Suppressor macrophage treated with lipopolysaccharide for 4 hours (primary cell): ENCODE data around the gene RBL1.
"Not testable (repeated sequence)": the region's sequence is repeated elsewhere in the genome, so short reads cannot be mapped to it uniquely, and the experiment has no call there.

Source experiments
- DNase-seq: peaks from one replicate; pipeline ENCODE4 v3.0.0-alpha.2; 2020

The RBL1 gene, protein sequence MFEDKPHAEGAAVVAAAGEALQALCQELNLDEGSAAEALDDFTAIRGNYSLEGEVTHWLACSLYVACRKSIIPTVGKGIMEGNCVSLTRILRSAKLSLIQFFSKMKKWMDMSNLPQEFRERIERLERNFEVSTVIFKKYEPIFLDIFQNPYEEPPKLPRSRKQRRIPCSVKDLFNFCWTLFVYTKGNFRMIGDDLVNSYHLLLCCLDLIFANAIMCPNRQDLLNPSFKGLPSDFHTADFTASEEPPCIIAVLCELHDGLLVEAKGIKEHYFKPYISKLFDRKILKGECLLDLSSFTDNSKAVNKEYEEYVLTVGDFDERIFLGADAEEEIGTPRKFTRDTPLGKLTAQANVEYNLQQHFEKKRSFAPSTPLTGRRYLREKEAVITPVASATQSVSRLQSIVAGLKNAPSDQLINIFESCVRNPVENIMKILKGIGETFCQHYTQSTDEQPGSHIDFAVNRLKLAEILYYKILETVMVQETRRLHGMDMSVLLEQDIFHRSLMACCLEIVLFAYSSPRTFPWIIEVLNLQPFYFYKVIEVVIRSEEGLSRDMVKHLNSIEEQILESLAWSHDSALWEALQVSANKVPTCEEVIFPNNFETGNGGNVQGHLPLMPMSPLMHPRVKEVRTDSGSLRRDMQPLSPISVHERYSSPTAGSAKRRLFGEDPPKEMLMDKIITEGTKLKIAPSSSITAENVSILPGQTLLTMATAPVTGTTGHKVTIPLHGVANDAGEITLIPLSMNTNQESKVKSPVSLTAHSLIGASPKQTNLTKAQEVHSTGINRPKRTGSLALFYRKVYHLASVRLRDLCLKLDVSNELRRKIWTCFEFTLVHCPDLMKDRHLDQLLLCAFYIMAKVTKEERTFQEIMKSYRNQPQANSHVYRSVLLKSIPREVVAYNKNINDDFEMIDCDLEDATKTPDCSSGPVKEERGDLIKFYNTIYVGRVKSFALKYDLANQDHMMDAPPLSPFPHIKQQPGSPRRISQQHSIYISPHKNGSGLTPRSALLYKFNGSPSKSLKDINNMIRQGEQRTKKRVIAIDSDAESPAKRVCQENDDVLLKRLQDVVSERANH

GRCh38 chr20:37095599-37096414 lies at the start of gene RBL1:
Gene RBL1, minus strand, starts transcription at chr20:37095997. Its CDS starts 69 bp downstream, at chr20:37095928.
- DNase-seq, result peak; percentile 79

DNA sequence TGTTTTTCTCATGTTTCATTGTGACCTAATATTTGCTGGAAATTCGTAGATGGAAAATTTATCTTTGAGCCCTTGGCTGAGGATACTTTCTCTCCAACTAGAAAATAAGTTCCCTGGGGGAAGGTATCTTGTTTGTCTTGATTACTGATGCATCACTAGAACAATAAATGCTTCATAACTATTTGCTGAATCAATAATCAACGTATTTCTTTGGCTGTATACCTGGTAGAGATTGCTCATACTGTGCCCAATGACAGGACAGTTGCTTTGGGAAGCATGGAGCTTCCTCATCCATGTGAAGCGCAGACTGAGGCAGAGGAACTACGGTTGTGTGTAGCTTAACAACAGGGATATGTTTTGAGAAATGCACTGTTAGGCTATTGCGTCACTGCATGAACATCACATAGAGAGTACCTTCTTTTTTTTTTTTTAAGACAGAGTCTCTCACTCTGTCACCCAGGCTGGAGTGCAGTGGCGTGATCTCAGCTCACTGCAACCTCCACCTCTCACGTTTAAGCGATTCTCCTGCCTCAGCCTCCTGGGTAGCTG lies 49.1 kb upstream of the RBL1 start:
- DNase-seq, result peak; percentile 20

- DNase-seq, result no peak
These were observed 46.9 kb upstream of the RBL1 start for GRCh38 chr20:37142708-37143107.

DNA sequence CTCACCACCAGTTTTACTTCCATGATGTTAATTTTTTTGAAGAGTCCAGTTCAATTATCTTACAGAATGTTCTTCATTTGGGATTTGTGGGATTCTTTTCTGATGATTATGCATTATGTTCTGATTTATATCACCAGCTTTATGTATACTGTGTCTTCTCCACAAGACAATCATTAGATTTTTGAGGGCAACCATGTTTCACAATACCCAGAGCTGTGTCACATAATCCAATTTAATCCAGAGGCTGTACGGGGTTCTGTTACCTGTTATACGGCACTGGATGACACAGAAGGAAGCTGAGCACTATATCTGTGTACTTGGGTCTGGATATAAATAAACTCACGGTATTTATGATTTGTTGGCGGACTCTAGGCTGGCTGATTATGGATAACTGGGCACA lies 41.8 kb upstream of the RBL1 start:
- no peak for DNase-seq

DNA sequence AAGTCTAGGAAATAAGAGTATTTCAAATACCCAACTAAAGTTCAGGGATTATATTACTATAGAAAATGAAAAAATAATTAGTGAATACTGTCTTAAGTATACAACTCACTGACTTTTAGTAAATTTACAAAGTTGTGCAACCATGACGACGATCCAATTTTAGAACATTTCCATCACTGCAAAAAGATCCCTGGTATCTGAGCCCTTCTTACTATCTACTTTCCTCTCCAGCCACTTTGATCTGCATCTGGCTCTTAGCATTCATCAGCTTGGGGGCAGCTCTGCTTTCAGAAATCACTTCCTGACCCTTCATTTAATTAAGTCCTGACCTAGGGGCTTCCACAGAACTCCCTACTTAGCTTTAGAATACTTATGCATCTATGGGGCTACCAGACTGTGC lies 38.2 kb upstream of the RBL1 start:
- no peak for DNase-seq

DNA sequence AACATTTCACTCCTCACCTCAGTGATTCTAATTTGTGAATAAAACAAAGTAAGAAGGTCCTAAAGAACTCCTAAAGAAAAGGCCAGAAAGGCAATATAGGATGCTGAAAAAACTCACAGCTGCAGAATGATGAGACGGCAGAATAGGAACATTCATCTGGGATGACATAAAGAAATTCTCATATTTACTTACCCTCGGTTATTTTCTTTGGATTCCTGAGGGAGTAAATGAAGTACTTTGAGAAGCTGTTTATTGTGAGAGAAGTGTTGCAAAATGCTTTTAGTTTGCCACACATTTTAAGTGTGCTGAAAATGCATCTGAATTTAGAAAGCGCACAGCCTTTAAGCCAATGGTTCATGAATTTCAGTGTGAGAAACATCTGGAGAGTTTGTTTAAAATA lies 35.7 kb upstream of the RBL1 start:
- DNase-seq, result no peak

- no peak for DNase-seq
These were observed 33.0 kb upstream of the RBL1 start for GRCh38 chr20:37128803-37129202.

DNA sequence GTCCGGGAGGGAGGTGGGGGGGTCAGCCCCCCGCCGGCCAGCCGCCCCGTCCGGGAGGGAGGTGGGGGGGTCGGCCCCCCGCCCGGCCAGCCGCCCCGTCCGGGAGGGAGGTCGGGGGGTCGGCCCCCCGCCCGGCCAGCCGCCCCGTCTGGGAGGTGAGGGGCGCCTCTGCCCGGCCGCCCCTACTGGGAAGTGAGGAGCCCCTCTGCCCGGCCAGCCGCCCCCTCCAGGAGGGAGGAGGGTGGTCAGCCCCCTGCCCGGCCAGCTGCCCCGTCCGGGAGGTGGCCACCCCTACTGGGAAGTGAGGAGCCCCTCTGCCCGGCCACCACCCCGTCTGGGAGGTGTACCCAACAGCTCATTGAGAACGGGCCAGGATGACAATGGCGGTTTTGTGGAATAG lies 30.5 kb upstream of the RBL1 start:
- DNase-seq, result not testable (repeated sequence)

GRCh38 chr20:37123441-37123840 lies 27.6 kb upstream of the RBL1 start:
- peak; percentile 83 for DNase-seq

DNA sequence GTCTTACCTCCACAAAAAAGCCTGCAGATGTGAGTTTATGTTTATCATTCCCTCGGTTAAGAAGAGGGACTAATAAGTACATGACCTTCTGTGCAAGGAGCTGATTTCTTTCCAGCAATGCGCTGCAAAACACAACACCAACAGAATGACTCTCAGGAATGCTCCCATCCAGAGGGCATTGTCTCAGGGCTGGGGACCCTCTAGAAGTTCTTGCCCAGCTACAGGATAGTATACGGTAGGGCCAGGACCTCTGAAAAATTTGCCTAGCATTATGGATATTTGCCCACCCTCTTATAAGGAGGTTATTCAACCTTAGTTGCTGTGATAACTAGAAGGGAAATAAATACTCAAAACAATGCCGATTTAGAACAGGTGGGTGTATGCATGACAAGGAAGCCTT lies 24.7 kb upstream of the RBL1 start:
- DNase-seq, result no peak

GRCh38 chr20:37119356-37120036 lies 23.7 kb upstream of the RBL1 start:
- no peak for DNase-seq

- DNase-seq, result no peak
These were observed 18.2 kb upstream of the RBL1 start for GRCh38 chr20:37114012-37114411.

- DNase-seq, result no peak
These were observed 16.2 kb upstream of the RBL1 start for GRCh38 chr20:37111926-37112455.

- no peak for DNase-seq
These were observed 12.9 kb upstream of the RBL1 start for GRCh38 chr20:37108676-37109075.

DNA sequence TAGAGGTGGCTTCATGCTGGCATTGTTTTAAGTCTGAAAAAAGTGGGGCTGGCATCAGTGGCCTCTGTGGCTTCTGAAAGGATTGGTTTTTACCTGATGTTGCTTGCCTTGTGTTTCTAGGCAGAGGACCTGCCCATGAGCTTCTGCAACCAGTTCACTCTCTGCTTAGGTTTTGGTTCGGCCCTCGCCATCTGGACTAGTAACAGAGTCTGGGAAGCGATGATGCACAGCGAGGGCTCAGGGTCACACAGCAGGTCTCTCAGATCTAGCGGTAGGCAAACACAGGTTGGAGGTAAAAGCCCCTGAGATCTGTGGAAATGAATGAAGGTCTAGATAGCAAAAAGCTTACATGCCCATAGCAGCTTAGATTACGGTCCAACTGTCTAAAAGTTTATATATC lies 6.8 kb upstream of the RBL1 start:
- DNase-seq, result no peak

DNA sequence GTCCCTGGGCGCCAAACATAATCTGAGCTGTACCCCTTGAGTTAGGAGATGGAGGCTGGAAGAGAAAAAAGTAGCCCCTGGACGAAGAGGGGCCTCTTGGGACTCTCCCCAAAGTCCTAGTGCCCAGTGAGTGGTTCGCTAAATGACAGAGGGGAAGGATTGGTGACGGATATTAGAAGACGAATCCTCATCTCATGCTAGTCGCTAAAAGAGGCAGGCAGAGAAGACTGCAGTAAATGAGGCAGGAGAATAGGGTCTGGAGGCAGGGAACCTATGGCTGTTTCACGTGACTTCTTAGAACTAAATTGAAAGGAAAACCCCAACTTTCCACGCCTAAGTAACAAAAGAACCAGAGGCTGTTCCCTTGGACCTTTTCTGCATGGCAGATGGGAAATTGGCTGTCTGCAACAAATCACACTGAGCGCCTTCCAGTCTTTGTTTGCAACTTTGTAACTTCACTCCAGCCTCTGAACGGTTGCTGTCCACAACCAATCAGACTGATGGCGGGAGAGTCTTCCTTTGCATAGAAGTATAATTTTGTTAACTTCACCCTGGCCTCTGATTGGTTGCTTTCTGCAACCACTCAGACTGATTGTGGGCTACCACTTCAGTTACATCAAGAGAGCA lies 731 bp upstream of the RBL1 start:
- no peak for DNase-seq

DNA sequence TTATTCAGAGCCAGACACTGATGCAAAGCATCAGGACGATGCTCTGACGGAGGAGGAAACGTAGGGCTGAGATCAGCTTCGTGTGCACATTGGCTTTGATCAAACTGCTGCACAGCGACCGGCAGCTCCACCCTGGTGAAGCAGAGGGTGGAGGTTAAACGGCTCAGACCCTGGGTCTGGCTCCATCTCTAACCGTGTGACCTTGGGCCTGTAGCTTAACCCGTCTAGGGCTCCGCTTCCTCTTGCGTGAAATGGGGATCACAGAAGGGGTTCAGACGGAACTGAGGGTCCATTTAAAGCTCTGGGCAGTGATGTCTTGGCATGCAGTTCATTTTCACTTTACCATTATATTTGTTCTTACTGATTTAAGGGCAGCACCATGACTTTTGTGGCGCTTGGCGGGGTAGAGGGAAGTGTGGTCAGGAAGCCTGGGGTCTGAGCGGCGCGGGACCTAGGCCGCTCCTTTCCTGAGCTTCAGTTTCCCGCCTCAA lies 644 bp downstream of the RBL1 start:
- peak; percentile 25 for DNase-seq

DNA sequence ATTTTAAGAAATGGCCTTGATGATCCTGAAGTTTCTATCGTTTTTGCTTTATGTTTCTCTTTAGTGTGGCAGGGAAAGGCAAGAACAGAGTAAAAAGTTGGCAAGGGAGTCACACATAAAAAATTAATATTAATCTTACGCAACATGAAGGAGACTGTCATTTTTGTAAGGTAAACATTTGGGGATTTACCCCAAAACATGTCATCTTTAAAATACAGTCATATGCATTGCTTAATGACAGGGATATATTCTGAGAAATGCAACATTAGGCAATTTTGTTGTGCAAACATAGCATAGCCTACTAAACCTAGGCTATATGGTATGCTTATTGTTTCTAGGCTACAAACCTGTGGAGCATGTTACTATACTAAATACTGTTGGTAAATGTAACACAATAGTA lies 5.4 kb downstream of the RBL1 start:
- peak; percentile 57 for DNase-seq

DNA sequence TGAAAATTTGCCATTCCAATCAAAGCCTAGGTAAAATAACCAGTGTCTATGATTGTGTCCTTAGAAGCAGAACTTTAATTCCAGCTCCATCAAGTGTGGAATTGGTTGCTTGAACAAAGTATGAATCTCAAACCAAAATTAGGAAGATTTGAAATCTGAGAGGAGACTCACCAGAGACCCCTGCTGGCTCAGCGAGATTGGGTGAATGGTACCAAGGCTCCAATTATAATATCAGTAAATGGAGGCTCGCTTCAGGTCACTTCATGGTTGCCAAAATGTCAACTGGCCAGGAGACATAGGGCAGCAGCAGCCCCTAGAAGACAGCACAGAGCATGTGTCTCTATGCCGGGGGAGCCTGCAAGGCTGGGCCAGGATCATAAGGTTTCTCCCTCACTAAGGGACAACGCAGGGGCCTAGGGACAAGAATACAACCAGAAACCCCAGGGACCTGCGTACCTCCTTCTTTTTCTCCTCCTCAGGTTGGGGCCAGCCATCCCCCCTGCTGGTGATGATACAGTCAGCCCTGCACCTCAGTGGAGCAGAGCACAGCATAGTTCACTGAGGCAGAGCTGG lies 14.0 kb downstream of the RBL1 start:
- peak; percentile 13 for DNase-seq

- DNase-seq, result no peak
These were observed 18.8 kb downstream of the RBL1 start for GRCh38 chr20:37077009-37077408.
